Smooth muscle cell (in vitro differentiated cells): Measurements from ENCODE around the gene COMMD10. TPM values are rescaled to one million over a fixed set of nuclear protein-coding genes. Genes with fewer than 3 reads are reported as not detected.

Source experiments
- DNase-seq: peaks from one replicate; lab custom pipeline; 2025; ENCODE audit not compliant: unreplicated experiment; lab: John Stamatoyannopoulos, UW
- H2AFZ ChIP-seq: fragments of 200-600 bp; sonication (generic); 2 replicates; pipeline ENCODE4 v1.6.0; 2016; ENCODE audit warnings: antibody characterized with exemption, low read depth, mild to moderate bottlenecking
- H3F3A ChIP-seq: fragments of 200-600 bp; sonication (generic); 2 replicates; pipeline ENCODE4 v1.6.0; 2017; ENCODE audit warnings: antibody characterized with exemption, low read depth
- H3K27ac ChIP-seq: fragments of 200-600 bp; sonication (generic); 2 replicates; pipeline ENCODE4 v1.5.1; 2016; ENCODE audit warnings: low read depth, mild to moderate bottlenecking
- H3K27me3 ChIP-seq: fragments of 200-600 bp; sonication (generic); 2 replicates; pipeline ENCODE4 v1.6.1; 2016; ENCODE audit warnings: low read depth, mild to moderate bottlenecking
- H3K36me3 ChIP-seq: fragments of 200-600 bp; sonication (generic); 2 replicates; pipeline ENCODE4 v1.5.1; 2016; ENCODE audit warnings: low read depth
- H3K4me1 ChIP-seq: fragments of 200-600 bp; sonication (generic); 2 replicates; pipeline ENCODE4 v1.5.1; 2016; ENCODE audit warnings: low read depth
- H3K4me2 ChIP-seq: fragments of 200-600 bp; sonication (generic); 2 replicates; pipeline ENCODE4 v1.6.0; 2016; ENCODE audit warnings: mild to moderate bottlenecking
- H3K4me3 ChIP-seq: fragments of 200-600 bp; sonication (generic); 2 replicates; pipeline ENCODE4 v1.5.1; 2016; ENCODE audit warnings: mild to moderate bottlenecking
- H3K79me2 ChIP-seq: fragments of 200-600 bp; sonication (generic); 2 replicates; pipeline ENCODE4 v1.6.0; 2016; ENCODE audit warnings: low read depth, mild to moderate bottlenecking
- H3K9ac ChIP-seq: fragments of 200-600 bp; sonication (generic); 2 replicates; pipeline ENCODE4 v1.6.0; 2016; ENCODE audit warnings: low read depth
- H3K9me3 ChIP-seq: fragments of 200-600 bp; sonication (generic); replicated peaks from 2 replicates; pipeline ENCODE4 v1.5.1; 2016; ENCODE audit warnings: low read depth
- H4K20me1 ChIP-seq: fragments of 200-600 bp; sonication (generic); 2 replicates; pipeline ENCODE4 v1.6.0; 2016; ENCODE audit warnings: low read depth
- CTCF ChIP-seq: fragments of 200-600 bp; sonication (generic); IDR thresholded peaks from 2 replicates; pipeline ENCODE4 v1.5.1; 2017; ENCODE audit warnings: borderline replicate concordance, mild to moderate bottlenecking, antibody characterized with exemption; ENCODE audit not compliant: insufficient read depth, poor library complexity, severe bottlenecking
- WGBS: methylation state at CpG from one replicate; pipeline ENCODE4 v1.1.7; 2016; ENCODE audit warnings: low lambda C conversion rate; 5-methylcytosine and 5-hydroxymethylcytosine counted together
- polyA plus RNA-seq: library from polyadenylated mRNA; unstranded; fragments of >200 nt; fragmentation: Nextera tagmentation; extraction: Ambion mirVana; gene quantifications from 2 replicates; pipeline ENCODE4 v1.2.1, GENCODE V29; 2016
- total RNA-seq: library from RNA; depleted of rRNA; stranded (reverse); fragments of >200 nt; gene quantifications from 2 replicates; pipeline ENCODE4 v1.2.3, GENCODE V29; 2014

The COMMD10 gene
- total and polyA plus RNA-seq, 2 experiments from 2014 or later: 28.4 to 40.4 TPM

- no peaks in the 10 kb centered on the region for H3K79me2 ChIP-seq
- no peaks in the 10 kb centered on the region for H3K36me3 ChIP-seq
- no peak overlapping the region for H3K27ac ChIP-seq
- no peak for TF ChIP-seq CTCF
- DNase-seq: no peak
- 98% methylated on average over 2 of the region's 2 CpGs for WGBS
- no peaks in the 10 kb centered on the region for H3K4me1 ChIP-seq
- H3K9me3 ChIP-seq: no peaks in the 10 kb centered on the region
- no peaks in the 10 kb centered on the region for H4K20me1 ChIP-seq
- H3K9ac ChIP-seq: no peak overlapping the region
- no peak overlapping the region for H3K4me3 ChIP-seq
- H3K27me3 ChIP-seq: no peaks in the 10 kb centered on the region
- no peak overlapping the region for H3K4me2 ChIP-seq
- H3F3A ChIP-seq: no peaks in the 10 kb centered on the region
- no peak overlapping the region for H2AFZ ChIP-seq
These were observed 146.5 kb downstream of the COMMD10 start for GRCh38 chr5:116231288-116231687.

GRCh38 chr5:116234681-116235080 is 149.9 kb downstream of the COMMD10 start:
- Histone ChIP-seq H3K4me3 (no peak overlapping the region), H3K27ac (no peak overlapping the region), H3F3A (no peaks in the 10 kb centered on the region), H3K9ac (no peak overlapping the region), H3K27me3 (no peaks in the 10 kb centered on the region), H3K9me3 (no peaks in the 10 kb centered on the region), H4K20me1 (no peaks in the 10 kb centered on the region), H3K79me2 (no peaks in the 10 kb centered on the region), H2AFZ (no peak overlapping the region), H3K36me3 (no peaks in the 10 kb centered on the region), H3K4me1 (no peaks in the 10 kb centered on the region), H3K4me2 (no peak overlapping the region)
- no peak for TF ChIP-seq CTCF
- no peak for DNase-seq
- 97% methylated on average over 7 of the region's 7 CpGs for WGBS

- H3K79me2 ChIP-seq: no peaks in the 10 kb centered on the region
- no peak overlapping the region for H2AFZ ChIP-seq
- H3K9me3 ChIP-seq: no peaks in the 10 kb centered on the region
- TF ChIP-seq CTCF: no peak
- no peaks in the 10 kb centered on the region for H3K4me1 ChIP-seq
- no peaks in the 10 kb centered on the region for H4K20me1 ChIP-seq
- WGBS: 97% methylated on average over 3 of the region's 3 CpGs
- DNase-seq: no peak
- no peaks in the 10 kb centered on the region for H3F3A ChIP-seq
- H3K4me2 ChIP-seq: no peak overlapping the region
- H3K27me3 ChIP-seq: no peaks in the 10 kb centered on the region
- no peak overlapping the region for H3K27ac ChIP-seq
- no peak overlapping the region for H3K4me3 ChIP-seq
- H3K9ac ChIP-seq: no peak overlapping the region
- no peaks in the 10 kb centered on the region for H3K36me3 ChIP-seq
These were observed 153.2 kb downstream of the COMMD10 start for GRCh38 chr5:116237917-116238500.

GRCh38 chr5:116242343-116242742 is 157.5 kb downstream of the COMMD10 start:
- no peak for DNase-seq
- 5% methylated on average over 1 of the region's 1 CpG for WGBS
- TF ChIP-seq CTCF: no peak

More at GRCh38 chr5:116242343-116242742, 157.5 kb downstream of the COMMD10 start:
- no peaks in the 10 kb centered on the region for H3F3A ChIP-seq
- H3K4me2 ChIP-seq: no peak overlapping the region
- peaks cover 7% of the 10 kb centered on the region for H3K9me3 ChIP-seq
- H3K79me2 ChIP-seq: no peaks in the 10 kb centered on the region
- H3K27ac ChIP-seq: no peak overlapping the region
- no peaks in the 10 kb centered on the region for H3K36me3 ChIP-seq
- no peaks in the 10 kb centered on the region for H3K4me1 ChIP-seq
- H3K4me3 ChIP-seq: no peak overlapping the region
- no peaks in the 10 kb centered on the region for H4K20me1 ChIP-seq
- no peaks in the 10 kb centered on the region for H3K27me3 ChIP-seq
- no peak overlapping the region for H2AFZ ChIP-seq
- no peak overlapping the region for H3K9ac ChIP-seq
